HCT116 (cell line): Measurements from ENCODE around the gene NPNT. TPM values are rescaled to one million over a fixed set of nuclear protein-coding genes. Genes with fewer than 3 reads are reported as not detected.

Experiments
- ATAC-seq: fragments of 200-7000 bp; cut with Tn5 transposase; 2 replicates; pipeline ENCODE4 v1.9.1; 2020; ENCODE audit warnings: mild to moderate bottlenecking, moderate library complexity
- BruUV-seq: library from RNA; stranded (reverse); fragments of 400-500 nt; replicated peaks from 2 replicates; lab custom pipeline; 2021; lab: Mats Ljungman, UMichigan
- CTCF ChIA-PET: fragments of 300-600 bp; sonication (Branson Sonifier 250); formaldehyde crosslinking; loops from one replicate; lab custom pipeline; 2021; ENCODE audit warnings: antibody characterized with exemption; lab: Charles Lee
- POLR2A ChIA-PET: fragments of 300-600, 350-600 bp; sonication (Branson Sonifier 250); formaldehyde crosslinking; loops from one replicate; lab custom pipeline; 2021; ENCODE audit warnings: antibody characterized with exemption; lab: Charles Lee
- RAD21 ChIA-PET, 2 experiments: fragments of 300-600 bp; sonication (Branson Sonifier 250); formaldehyde crosslinking; loops; one replicate each; lab custom pipeline; 2023; ENCODE audit warnings: low total read pairs in 2 of 2; ENCODE audit not compliant: uncharacterized antibody in 2 of 2, unreplicated experiment in 2 of 2, low non-redundant PET in 1 of 2; lab: Charles Lee
- DNase-seq: peaks from one replicate; pipeline ENCODE4 v3.0.0-alpha.2; 2010; ENCODE audit warnings: low read depth, low spot score
- H2AFZ ChIP-seq: fragments of 200-600 bp; shearing (Covaris generic), sonication (generic); 2 replicates; pipeline ENCODE4 v1.6.1; 2017; ENCODE audit warnings: low read depth, mixed run types, mixed read lengths, antibody characterized with exemption, low read length; ENCODE audit not compliant: poor library complexity, severe bottlenecking
- H3K27ac ChIP-seq: 2 replicates; pipeline ENCODE4 v1.5.1; 2012; ENCODE audit warnings: low read depth, low read length
- H3K27me3 ChIP-seq: fragments of 200-600 bp; sonication (generic); 2 replicates; pipeline ENCODE4 v1.6.1; 2016; ENCODE audit warnings: mixed run types, low read length, mixed read lengths; ENCODE audit not compliant: insufficient read depth
- H3K36me3 ChIP-seq, 2 experiments: fragments of 200-500 bp in 1 of 2; fragments of 200-600 bp in 1 of 2; sonication (Bioruptor generic) in 1 of 2; sonication (generic) in 1 of 2; 2 replicates each; pipeline versions ENCODE4 v1.5.1 to v1.6.1; 2014 to 2016; ENCODE audit warnings: low read length in 2 of 2, inconsistent platforms in 1 of 2, mixed read lengths in 1 of 2, mixed run types in 1 of 2; ENCODE audit not compliant: insufficient read depth in 2 of 2, control insufficient read depth in 1 of 2
- H3K4me1 ChIP-seq, 2 experiments: fragments of 200-600 bp in 1 of 2; sonication (generic) in 1 of 2; 2 replicates each; pipeline versions ENCODE4 v1.5.1 to v1.6.1; 2012 to 2017; ENCODE audit warnings: low read length in 2 of 2, inconsistent platforms in 1 of 2, mild to moderate bottlenecking in 1 of 2, mixed read lengths in 1 of 2, mixed run types in 1 of 2, moderate library complexity in 1 of 2; ENCODE audit not compliant: insufficient read depth in 2 of 2, control insufficient read depth in 1 of 2
- H3K4me2 ChIP-seq: fragments of 200-600 bp; sonication (generic); 2 replicates; pipeline ENCODE4 v1.6.1; 2017; ENCODE audit warnings: mixed run types, low read length, mixed read lengths
- H3K4me3 ChIP-seq, 2 experiments: fragments of 200-600 bp in 1 of 2; sonication (generic) in 1 of 2; replicated peaks in 1 of 2; 2 replicates each; pipeline ENCODE4 v1.5.1; 2011 to 2016; ENCODE audit warnings: low read length in 2 of 2, control low read depth in 1 of 2, low read depth in 1 of 2, mild to moderate bottlenecking in 1 of 2, mixed read lengths in 1 of 2, mixed run types in 1 of 2
- H3K79me2 ChIP-seq: fragments of 200-600 bp; sonication (generic); 2 replicates; pipeline ENCODE4 v1.6.1; 2017; ENCODE audit warnings: mild to moderate bottlenecking, mixed run types, low read length, moderate library complexity, mixed read lengths; ENCODE audit not compliant: insufficient read depth
- H3K9ac ChIP-seq: fragments of 200-600 bp; sonication (generic); 2 replicates; pipeline ENCODE4 v1.6.1; 2016; ENCODE audit warnings: low read length, mixed read lengths
- H3K9me2 ChIP-seq: fragments of 200-600 bp; sonication (generic), shearing (Covaris generic); 2 replicates; pipeline ENCODE4 v1.6.1; 2017; ENCODE audit warnings: mixed run types, mild to moderate bottlenecking, moderate library complexity; ENCODE audit not compliant: insufficient read depth
- H3K9me3 ChIP-seq, 2 experiments: fragments of 200-500 bp in 1 of 2; fragments of 200-600 bp in 1 of 2; sonication (Bioruptor generic) in 1 of 2; sonication (generic) in 1 of 2; 2 replicates each; pipeline ENCODE4 v1.6.1; 2014 to 2017; ENCODE audit warnings: low read length in 2 of 2, mixed read lengths in 2 of 2, inconsistent platforms in 1 of 2, low read depth in 1 of 2, mild to moderate bottlenecking in 1 of 2, mixed run types in 1 of 2, moderate library complexity in 1 of 2; ENCODE audit not compliant: control insufficient read depth in 1 of 2, insufficient read depth in 1 of 2
- H4K20me1 ChIP-seq: fragments of 200-600 bp; sonication (generic), shearing (Covaris generic); 2 replicates; pipeline ENCODE4 v1.6.1; 2017; ENCODE audit warnings: mixed run types, mild to moderate bottlenecking, moderate library complexity; ENCODE audit not compliant: insufficient read depth
- EZH2phosphoT487 ChIP-seq: fragments of 200-600 bp; IDR thresholded peaks from 2 replicates; pipeline ENCODE4 v1.6.1; 2018; ENCODE audit warnings: antibody characterized with exemption, borderline replicate concordance
- FOSL1 ChIP-seq: IDR thresholded peaks from 2 replicates; pipeline ENCODE4 v1.6.1; 2012; ENCODE audit warnings: low read depth
- JUND ChIP-seq: IDR thresholded peaks from 2 replicates; pipeline ENCODE4 v1.6.1; 2012
- POLR2AphosphoS5 ChIP-seq: IDR thresholded peaks from 2 replicates; pipeline ENCODE4 v1.6.1; 2011; ENCODE audit warnings: mild to moderate bottlenecking, low read depth, low read length, moderate library complexity
- RAD21 ChIP-seq: IDR thresholded peaks from 2 replicates; pipeline ENCODE4 v1.6.1; 2012; ENCODE audit warnings: low read depth, mild to moderate bottlenecking
- REST ChIP-seq: IDR thresholded peaks from 2 replicates; pipeline ENCODE4 v1.6.1; 2012; ENCODE audit warnings: low read depth
- SP1 ChIP-seq: IDR thresholded peaks from 2 replicates; pipeline ENCODE4 v1.6.1; 2012; ENCODE audit warnings: low read depth
- SRF ChIP-seq: IDR thresholded peaks from 2 replicates; pipeline ENCODE4 v1.6.1; 2012; ENCODE audit warnings: low read depth
- YY1 ChIP-seq: IDR thresholded peaks from 2 replicates; pipeline ENCODE4 v1.6.1; 2011; ENCODE audit warnings: low read length, low read depth, moderate library complexity, mild to moderate bottlenecking; ENCODE audit not compliant: insufficient replicate concordance; ENCODE audit errors: extremely low read depth
- intact Hi-C: fragments of 100-400 bp; cut with micrococcal nuclease; formaldehyde crosslinking; loops from 2 replicates; pipeline ENCODE4 v1.10.0; 2022
- total RNA-seq: library from RNA; stranded (reverse); gene quantifications from one replicate; pipeline ENCODE4 v1.2.1, GENCODE V29; 2021; ENCODE audit not compliant: unreplicated experiment

Gene NPNT
- total RNA-seq, 1 experiment from 2014 or later: 15.8 TPM

DNA sequence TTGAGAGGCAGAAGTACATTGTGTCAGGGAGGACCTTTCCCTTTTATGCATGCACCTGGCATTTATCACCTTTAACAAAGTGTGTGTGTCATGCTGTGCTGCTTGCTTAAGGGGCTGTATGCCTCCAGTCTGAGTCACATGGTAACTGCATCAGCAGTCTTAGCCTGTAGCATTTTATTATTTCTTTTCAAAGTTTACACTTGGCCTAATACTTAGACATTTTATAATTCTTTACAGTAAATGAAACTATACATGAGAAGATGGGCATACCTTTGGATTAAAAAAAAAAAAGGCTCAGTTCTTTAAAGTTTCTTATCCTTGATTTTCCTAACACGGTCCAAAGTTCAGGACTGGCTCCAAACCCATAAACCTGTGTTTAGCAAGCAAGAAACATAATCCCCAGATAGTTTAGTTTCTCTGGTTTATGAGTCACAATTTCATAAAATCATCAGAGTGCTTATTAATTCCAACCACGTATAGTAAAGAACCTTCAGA lies 14.6 kb downstream of the NPNT start (continued):
- no peak for TF ChIP-seq REST
- TF ChIP-seq SRF: no peak
- TF ChIP-seq SP1: peak; percentile 64
- peak; percentile 50; the same call in 1 of the 2 replicates for TF ChIP-seq JUND
- no peak for TF ChIP-seq POLR2AphosphoS5
- no peak for TF ChIP-seq EZH2phosphoT487
- no peak for TF ChIP-seq RAD21
- TF ChIP-seq FOSL1: peak; percentile 53; the same call in 1 of the 2 replicates
- TF ChIP-seq YY1: no peak

- no peaks in the 10 kb centered on the region for H3K9me2 ChIP-seq
- RAD21 ChIA-PET: no interaction called here
These were observed 16.2 kb downstream of the NPNT start for GRCh38 chr4:105911426-105911825.

More at GRCh38 chr4:105911426-105911825, 16.2 kb downstream of the NPNT start:
- ChIA-PET CTCF (no interaction called here), POLR2A (no interaction called here)
- BruUV-seq: no TSS peak
- H3K9me3 ChIP-seq: no peaks in the 10 kb centered on the region
- H4K20me1 ChIP-seq: no peaks in the 10 kb centered on the region
- ATAC-seq (no peak), DNase-seq (no peak)
- H3K27ac ChIP-seq: no peak overlapping the region
- H3K4me2 ChIP-seq: no peak overlapping the region
- intact Hi-C loops: no loop called here
- no peaks in the 10 kb centered on the region for H3K27me3 ChIP-seq
- H3K9ac ChIP-seq: no peak overlapping the region
- H2AFZ ChIP-seq: no peak overlapping the region
- peaks cover 9 to 24% of the 10 kb centered on the region in 2 experiments; a peak in 3 of 4 replicates for H3K4me1 ChIP-seq
- no peak overlapping the region for H3K4me3 ChIP-seq
- H3K36me3 ChIP-seq: no peaks in the 10 kb centered on the region
- H3K79me2 ChIP-seq: no peaks in the 10 kb centered on the region
- TF ChIP-seq RAD21: no peak
- TF ChIP-seq POLR2AphosphoS5: no peak
